Mammary epithelial cell (primary cell): ENCODE data around the gene ANTXR1.

Source experiments
- CTCF ChIP-seq, 2 donors: IDR thresholded peaks in 1 of 2; conservative IDR thresholded peaks in 1 of 2; 2 replicates each; pipeline ENCODE4 v1.5.1; 2011 to 2012; ENCODE audit warnings: inconsistent platforms in 2 of 2, low read length in 2 of 2, mild to moderate bottlenecking in 2 of 2, control low read depth in 1 of 2, low read depth in 1 of 2; ENCODE audit not compliant: insufficient read depth in 1 of 2; ENCODE audit errors: extremely low read depth in 1 of 2
- EZH2 ChIP-seq: IDR thresholded peaks from 2 replicates; pipeline ENCODE4 v1.6.1; 2012; ENCODE audit warnings: low read length, inconsistent platforms, borderline replicate concordance

GRCh38 chr2:69054431-69054830, 41.5 kb downstream of the ANTXR1 start:
- TF ChIP-seq CTCF (conservative IDR thresholded peaks at IDR 0.05 in 1 of 2, IDR thresholded peaks at IDR 0.05 in 1 of 2; ENCODE audit: extremely low read depth in 1 of 2, insufficient read depth in 1 of 2, low read depth in 1 of 2, low read length in 2 of 2) (no peak), EZH2 (no peak)
